22Rv1 (cell line): Measurements from ENCODE around the gene PRKCB.

Experiments
- H3K27ac ChIP-seq: fragments of 450-650 bp; 2 replicates; pipeline ENCODE4 v1.5.1; 2017
- CTCF ChIP-seq: fragments of 450-650 bp; IDR thresholded peaks from 2 replicates; pipeline ENCODE4 v1.5.1; 2017; ENCODE audit warnings: mild to moderate bottlenecking
- ZFX ChIP-seq: fragments of 450-650 bp; IDR thresholded peaks from 2 replicates; pipeline ENCODE4 v1.6.1; 2017; ENCODE audit warnings: antibody characterized with exemption, borderline replicate concordance

PRKCB gene

GRCh38 chr16:23835390-23836077 is at the start of gene PRKCB:
Gene PRKCB (plus strand): TSS chr16:23835983.
- no peak within 1 kb of the TSS for H3K27ac ChIP-seq
- no peak for TF ChIP-seq CTCF
- no peak for TF ChIP-seq ZFX

- TF ChIP-seq ZFX (no peak), CTCF (no peak)
- H3K27ac ChIP-seq: no peak overlapping the region
These were observed 48.7 kb upstream of the PRKCB start for GRCh38 chr16:23786964-23787561.

- H3K27ac ChIP-seq: no peak overlapping the region
- no peak for TF ChIP-seq ZFX
- TF ChIP-seq CTCF: no peak
These were observed 47.1 kb upstream of the PRKCB start for GRCh38 chr16:23788685-23789084.

DNA sequence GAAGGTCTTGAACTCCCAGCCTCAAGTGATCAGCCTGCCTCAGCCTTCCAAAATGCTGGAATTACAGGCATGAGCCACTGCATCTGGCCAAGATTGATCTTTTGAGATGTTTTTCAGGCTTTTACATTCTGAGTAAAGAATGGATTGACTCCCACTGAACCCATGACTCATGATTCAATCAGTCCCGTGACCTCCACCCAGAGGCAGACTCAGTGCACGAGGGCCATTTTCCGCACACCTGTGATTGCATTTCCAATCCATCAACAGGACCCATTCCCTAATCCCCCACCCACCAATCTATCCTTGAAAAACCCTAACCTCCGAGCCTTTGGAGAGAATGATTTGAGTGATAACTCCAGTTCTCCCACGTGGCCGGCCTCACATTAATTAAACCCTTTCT is 40.4 kb upstream of the PRKCB start:
- TF ChIP-seq CTCF (no peak), ZFX (no peak)
- H3K27ac ChIP-seq: no peak overlapping the region

DNA sequence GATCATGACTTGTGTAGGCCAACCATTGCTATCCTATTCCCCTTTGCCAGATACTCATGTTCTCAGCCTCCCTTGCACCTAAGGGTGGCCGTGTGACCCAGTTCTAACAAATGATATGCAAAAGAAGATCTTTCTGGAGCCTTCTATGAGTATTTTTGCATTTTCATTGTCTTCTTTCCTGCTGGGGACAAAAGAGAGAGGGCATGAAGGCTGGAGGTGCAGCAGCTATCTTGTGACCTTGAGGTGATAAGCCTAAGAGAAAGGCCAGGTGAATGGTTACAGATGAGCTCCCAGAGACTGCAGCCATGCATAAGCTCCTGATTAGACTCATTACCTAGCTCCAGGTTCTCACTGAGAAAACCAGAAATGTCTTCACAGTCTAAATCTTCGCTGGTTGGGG is 38.8 kb upstream of the PRKCB start:
- TF ChIP-seq CTCF: no peak
- no peak overlapping the region for H3K27ac ChIP-seq

DNA sequence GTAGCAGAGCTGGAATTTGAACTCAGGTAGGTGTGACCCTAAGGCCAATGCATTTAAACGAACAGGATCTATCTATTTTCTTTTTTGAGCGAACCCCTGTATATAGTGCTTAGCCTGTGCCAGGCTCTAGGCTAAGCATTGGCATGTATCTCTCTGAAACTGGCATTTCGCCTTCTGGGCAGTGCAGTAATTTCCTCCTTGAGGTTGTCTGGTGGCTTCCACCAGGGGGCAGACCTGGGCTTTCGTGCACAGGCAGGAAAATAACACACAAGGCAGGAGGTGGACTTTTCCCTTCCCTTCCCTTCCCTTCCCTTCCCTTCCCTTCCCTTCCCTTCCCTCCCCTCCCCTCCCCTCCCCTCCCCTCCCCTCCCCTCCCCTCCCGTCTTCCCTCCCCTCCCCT is 34.4 kb upstream of the PRKCB start:
- no peak overlapping the region for H3K27ac ChIP-seq
- TF ChIP-seq ZFX: no peak
- TF ChIP-seq CTCF: peak; percentile 62

DNA sequence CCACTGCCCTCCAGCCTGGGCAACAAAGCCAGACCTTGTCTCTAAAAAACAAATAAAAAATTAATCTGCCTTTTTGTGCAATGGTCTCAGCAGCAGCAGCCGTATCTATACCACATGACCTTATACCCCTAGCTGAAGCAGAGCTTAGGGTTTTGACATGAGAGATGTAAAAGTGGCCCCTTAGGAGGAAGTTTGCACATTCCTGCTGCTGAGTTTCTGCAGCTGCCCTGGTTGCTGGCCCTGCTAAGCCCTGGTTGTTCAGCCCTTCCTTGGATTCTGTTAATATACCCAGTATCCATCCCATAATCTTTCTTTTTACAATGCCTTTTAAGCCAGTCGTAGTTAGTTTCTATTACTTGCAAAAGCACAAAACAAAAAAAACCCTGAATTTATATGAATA is 33.0 kb upstream of the PRKCB start:
- no peak overlapping the region for H3K27ac ChIP-seq
- TF ChIP-seq ZFX: no peak
- no peak for TF ChIP-seq CTCF
